GM19025 (cell line): ENCODE measurements around the gene PTBP3.
A peak's percentile ranks its signal among the peaks of the same experiment; 100 is the strongest.

Experiments
- ATAC-seq: cut with Tn5 transposase; IDR thresholded peaks from one replicate; pipeline ENCODE4 v1.9.1; 2021; ENCODE audit warnings: mild to moderate bottlenecking, low read depth, moderate library complexity; ENCODE audit not compliant: unreplicated experiment

Gene PTBP3

GRCh38 chr9:112361601-112362000, 28.2 kb upstream of the PTBP3 start:
- ATAC-seq, result no peak

GRCh38 chr9:112360047-112360804, 26.8 kb upstream of the PTBP3 start:
- ATAC-seq, result no peak

GRCh38 chr9:112355427-112355897, 22.0 kb upstream of the PTBP3 start:
- no peak for ATAC-seq

GRCh38 chr9:112354081-112354743, 20.8 kb upstream of the PTBP3 start:
- no peak for ATAC-seq

- no peak for ATAC-seq
Measured at GRCh38 chr9:112352209-112352608, 18.8 kb upstream of the PTBP3 start.

- ATAC-seq, result no peak
Measured at GRCh38 chr9:112351184-112351583, 17.8 kb upstream of the PTBP3 start.

GRCh38 chr9:112349008-112349333, 15.6 kb upstream of the PTBP3 start:
- no peak for ATAC-seq

GRCh38 chr9:112348257-112349007, 15.0 kb upstream of the PTBP3 start:
- ATAC-seq, result no peak

- ATAC-seq, result no peak
Measured at GRCh38 chr9:112341730-112342129, 8.3 kb upstream of the PTBP3 start.

- ATAC-seq, result no peak
Measured at GRCh38 chr9:112339886-112340285, 6.5 kb upstream of the PTBP3 start.

GRCh38 chr9:112338561-112338960, 5.1 kb upstream of the PTBP3 start:
- no peak for ATAC-seq

GRCh38 chr9:112337547-112337946, 4.1 kb upstream of the PTBP3 start:
- no peak for ATAC-seq

- no peak for ATAC-seq
Measured at GRCh38 chr9:112334432-112334841, 1.0 kb upstream of the PTBP3 start.

- peak; percentile 72 for ATAC-seq
Measured at GRCh38 chr9:112333639-112334431, 416 bp upstream of the PTBP3 start.

GRCh38 chr9:112332674-112332976, 794 bp downstream of the PTBP3 start:
- ATAC-seq, result no peak

GRCh38 chr9:112332214-112332613, 1.2 kb downstream of the PTBP3 start:
- no peak for ATAC-seq

- ATAC-seq, result no peak
Measured at GRCh38 chr9:112331674-112331952, 1.8 kb downstream of the PTBP3 start.

- ATAC-seq, result no peak
Measured at GRCh38 chr9:112328545-112328944, 4.9 kb downstream of the PTBP3 start.

- ATAC-seq, result no peak
Measured at GRCh38 chr9:112327718-112328450, 5.5 kb downstream of the PTBP3 start.

GRCh38 chr9:112326194-112326593, 7.2 kb downstream of the PTBP3 start:
- ATAC-seq, result no peak
